Psoas muscle (tissue), 8 donors: ENCODE data around the gene GOLT1B. TPM values are rescaled to one million over a fixed set of nuclear protein-coding genes. Genes with fewer than 3 reads are reported as not detected.

ENCODE experiments used
- ATAC-seq, 4 donors: fragments of 200-7000 bp; cut with Tn5 transposase; one replicate each; pipeline ENCODE4 v1.9.1; 2020; ENCODE audit warnings: moderate library complexity in 3 of 4, mild to moderate bottlenecking in 2 of 4
- DNase-seq, 2 donors: peaks; one replicate each; pipeline ENCODE4 v3.0.0-alpha.2; 2020
- H3K27ac ChIP-seq: fragments of 200-600 bp; one replicate; pipeline ENCODE4 v1.8.0; 2022
- H3K27me3 ChIP-seq, 3 donors: fragments of 200-600 bp in 1 of 3; one replicate each; pipeline versions ENCODE4 v1.6.1 to v1.8.0; 2013 to 2022; ENCODE audit warnings: low read length in 2 of 3, mild to moderate bottlenecking in 2 of 3, moderate library complexity in 1 of 3; ENCODE audit not compliant: insufficient read depth in 3 of 3
- H3K36me3 ChIP-seq, 2 donors: fragments of 200-600 bp in 1 of 2; one replicate each; pipeline versions ENCODE4 v1.6.1 to v1.8.0; 2013 to 2022; ENCODE audit warnings: low read depth in 1 of 2, mild to moderate bottlenecking in 1 of 2, moderate library complexity in 1 of 2; ENCODE audit not compliant: insufficient read depth in 1 of 2
- H3K4me1 ChIP-seq: fragments of 200-600 bp; one replicate; pipeline ENCODE4 v1.8.0; 2022
- H3K4me3 ChIP-seq: fragments of 200-600 bp; one replicate; pipeline ENCODE4 v1.8.0; 2022; ENCODE audit warnings: mild to moderate bottlenecking
- H3K9me3 ChIP-seq: fragments of 200-600 bp; one replicate; pipeline ENCODE4 v1.8.0; 2022
- CTCF ChIP-seq: fragments of 200-600 bp; IDR thresholded peaks from one replicate; pipeline ENCODE4 v1.8.0; 2022; ENCODE audit warnings: antibody characterized with exemption
- WGBS, 3 donors: extraction: QIAGEN DNeasy Blood & Tissue Kit; methylation state at CpG; one replicate each; pipeline versions ENCODE4 v1.1.6 to v1.1.7; 2013; 5-methylcytosine and 5-hydroxymethylcytosine counted together
- intact Hi-C, 2 donors: fragments of 100-400 bp; cut with DNase I; formaldehyde crosslinking; loops; one replicate each; pipeline versions ENCODE4 v1.11.0 to v1.14.2; 2022
- polyA plus RNA-seq, 3 donors: library from polyadenylated mRNA; stranded (reverse); fragments of 200-250 nt; gene quantifications; one replicate each; pipeline ENCODE4 v1.2.3, GENCODE V29; 2013
- total RNA-seq, 4 donors: library from RNA; stranded (reverse); fragmentation: NEBNext Ultra II Directional in 2 of 4; extraction: Animal tissue kit (Norgen Biotek cat#: 25700) in 2 of 4; gene quantifications; one replicate each; pipeline versions ENCODE4 v1.2.1 to v1.2.4, GENCODE V29; 2021 to 2023
- donor health status: healthy with polysubstance abuse.
- donor health status: DM: no; HTN: no; CAD: no; lungs with moderate emphysema.
- donor health status: Bipolar disorder and iron deficiency.
- donor health status: healthy.
- donor health status: DM: yes; HTN: yes; CAD: no.
- donor health status: DM: no; HTN: no; CAD: no.
- donor health status: DM: no; HTN: no; CAD: no.
- donor health status: DM: yes; HTN: yes; CAD: no.

GOLT1B gene
- total and polyA plus RNA-seq, 7 donors, result 14.0 to 62.2 (median 20.3) TPM

DNA sequence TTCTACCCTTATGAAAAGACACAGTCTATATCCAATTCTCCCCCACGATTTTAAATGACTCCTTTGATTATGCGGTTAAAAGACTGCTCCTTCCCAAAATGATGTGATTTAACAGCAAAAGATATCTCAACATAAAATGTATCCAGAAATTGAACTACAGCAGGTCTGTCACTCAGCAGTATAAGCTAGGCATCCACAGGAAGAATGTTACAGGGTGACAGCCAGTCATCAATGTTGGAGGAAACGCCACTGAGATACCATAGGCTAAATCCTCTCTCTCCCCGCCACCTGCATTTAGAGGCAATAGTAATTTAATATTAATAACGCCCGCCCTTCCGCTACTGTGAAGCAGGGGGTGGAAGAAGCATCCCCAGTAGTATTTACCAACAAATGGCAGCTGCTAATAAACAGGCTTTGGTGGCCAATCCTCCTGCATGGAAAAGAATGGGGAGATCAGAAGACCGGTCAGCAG is 767 bp upstream of the GOLT1B start:
- Histone ChIP-seq H3K27ac (peak overlapping the region; percentile 89), H3K36me3 (peaks cover 5 to 33% of the 10 kb centered on the region in 2 donors), H3K4me3 (peak overlapping the region; percentile 95), H3K27me3 (no peaks in the 10 kb centered on the region), H3K9me3 (no peaks in the 10 kb centered on the region), H3K4me1 (peaks cover 39% of the 10 kb centered on the region)
- TF ChIP-seq CTCF, result no peak
- 4 to 6% (median 5%) methylated on average over 8 of the region's 8 CpGs for WGBS, 3 donors
- no peak for ATAC-seq
- no peak for DNase-seq
- intact Hi-C loops, result loop anchor here (5.0 to 10.0 kb wide), 2 partner anchors 156 to 174 kb away; partner anchors contain the start of gene LDHB (in 1 of the 2)

DNA sequence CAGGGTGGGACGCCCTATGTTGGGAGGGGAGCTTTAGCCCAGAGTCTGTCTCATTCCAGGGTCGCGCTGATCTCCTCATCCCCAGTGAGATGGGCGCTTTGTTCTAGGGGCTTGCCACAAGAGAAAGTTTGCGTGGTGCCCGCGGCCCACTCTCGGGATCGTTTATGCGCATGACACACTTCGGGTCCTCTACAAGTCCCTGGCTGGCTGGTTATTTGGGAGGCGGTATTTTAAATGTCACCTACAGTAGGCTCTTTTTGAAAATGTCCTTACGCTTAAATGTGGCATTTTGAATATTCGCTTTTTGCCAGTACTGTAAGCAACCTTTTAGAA is 541 bp downstream of the GOLT1B start:
- WGBS, 3 donors, result 0% methylated on average over 14 of the region's 14 CpGs
- intact Hi-C loops, result loop anchor here (5.0 to 10.0 kb wide), 2 partner anchors 155 to 173 kb away; partner anchors contain the start of gene LDHB (in 1 of the 2)
- peaks cover 40% of the 10 kb centered on the region for H3K4me1 ChIP-seq
- H3K36me3 ChIP-seq, result peaks cover 0 to 22% of the 10 kb centered on the region in 2 donors
- no peak for DNase-seq
- no peaks in the 10 kb centered on the region for H3K27me3 ChIP-seq
- H3K9me3 ChIP-seq, result no peaks in the 10 kb centered on the region
- no peak for TF ChIP-seq CTCF
- peak; percentile 2 to 41 (median 18) for ATAC-seq
- H3K27ac ChIP-seq, result peak overlapping the region; percentile 89
- H3K4me3 ChIP-seq, result peak overlapping the region; percentile 95

DNA sequence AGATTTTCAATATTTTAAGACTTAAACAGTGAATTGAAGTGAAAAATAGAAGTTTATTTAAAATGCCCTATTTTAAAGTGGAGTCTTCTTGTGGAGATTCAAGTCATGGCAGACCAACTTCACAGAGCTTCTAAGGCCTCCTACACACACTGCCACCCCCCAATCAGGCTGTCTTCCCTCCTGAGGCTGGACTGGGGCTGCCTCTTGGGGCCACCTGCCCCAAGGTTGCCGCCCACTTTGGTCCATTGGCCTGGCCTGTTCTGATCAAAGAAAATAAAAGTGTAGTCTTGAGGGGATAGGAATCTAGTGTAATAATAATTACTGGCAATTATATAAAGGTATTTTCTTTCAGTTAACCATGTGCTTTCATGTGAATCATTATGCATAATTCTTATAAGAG is 1.3 kb downstream of the GOLT1B start:
- 75 to 92% (median 91%) methylated on average over 1 of the region's 1 CpG for WGBS, 3 donors
- Histone ChIP-seq H3K36me3 (peaks cover under 1 to 21% of the 10 kb centered on the region in 2 donors), H3K27me3 (no peaks in the 10 kb centered on the region), H3K4me3 (peak overlapping the region; percentile 95), H3K4me1 (peaks cover 40% of the 10 kb centered on the region), H3K9me3 (no peaks in the 10 kb centered on the region), H3K27ac (no peak overlapping the region)
- ATAC-seq (no peak), DNase-seq (no peak)
- no peak for TF ChIP-seq CTCF
- intact Hi-C loops, result loop anchor here (5.0 to 10.0 kb wide), 2 partner anchors 154 to 172 kb away; partner anchors contain the start of gene LDHB (in 1 of the 2)

DNA sequence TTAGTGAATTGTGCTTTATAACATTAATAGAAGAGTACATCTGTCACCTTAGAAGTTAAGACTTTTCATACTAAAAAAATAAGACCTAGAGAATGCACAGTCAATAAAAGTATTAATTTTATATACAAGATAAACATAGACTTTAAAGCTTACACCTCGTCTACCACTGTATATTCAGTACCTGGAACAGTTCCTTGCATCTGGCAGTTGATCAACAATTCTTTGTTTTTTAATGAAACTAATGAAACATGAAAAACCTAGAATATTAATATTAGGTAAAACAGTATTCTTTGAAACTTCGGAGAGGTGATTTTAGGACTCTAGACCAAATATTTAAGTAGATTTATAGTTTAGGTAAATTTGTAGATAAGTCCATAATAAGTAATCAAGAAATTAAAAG is 4.3 kb downstream of the GOLT1B start:
- TF ChIP-seq CTCF, result no peak
- WGBS, 3 donors, result 36 to 59% (median 41%) methylated on average over 2 of the region's 2 CpGs
- no peak overlapping the region for H3K27ac ChIP-seq
- H3K36me3 ChIP-seq, result peaks cover 5 to 34% of the 10 kb centered on the region in 2 donors
- H3K4me1 ChIP-seq, result peaks cover 33% of the 10 kb centered on the region
- H3K9me3 ChIP-seq, result no peaks in the 10 kb centered on the region
- ATAC-seq (no peak), DNase-seq (no peak)
- no peak overlapping the region for H3K4me3 ChIP-seq
- H3K27me3 ChIP-seq, result no peaks in the 10 kb centered on the region
- intact Hi-C loops, result loop anchor here in 1 of 2 donors (10.0 kb wide), 1 partner anchor 169 kb away; no protein-coding TSS in a partner anchor

DNA sequence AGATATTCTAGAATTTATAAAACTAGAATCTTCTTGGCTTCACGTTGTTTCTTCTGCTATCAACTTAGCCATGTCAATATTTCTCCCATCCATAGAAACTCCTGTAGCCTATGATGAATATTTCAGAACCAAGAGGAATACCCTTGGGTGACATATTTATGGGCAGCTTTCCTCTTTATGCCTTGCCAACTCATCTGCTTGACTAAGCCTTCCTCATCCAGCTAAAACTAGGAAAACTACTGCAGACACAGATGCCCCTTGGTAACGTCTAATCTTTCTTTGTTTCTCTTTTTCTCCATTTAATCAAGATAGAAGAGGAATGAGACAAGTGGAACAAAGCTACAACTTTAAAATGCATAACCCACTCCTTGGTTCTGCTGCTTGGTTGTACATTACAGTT is 6.3 kb downstream of the GOLT1B start:
- intact Hi-C loops, result loop anchor here in 1 of 2 donors (10.0 kb wide), 1 partner anchor 167 kb away; no protein-coding TSS in a partner anchor
- WGBS, 3 donors, result 62 to 77% (median 64%) methylated on average over 2 of the region's 2 CpGs
- peaks cover 5 to 53% of the 10 kb centered on the region in 2 donors for H3K36me3 ChIP-seq
- H3K4me1 ChIP-seq, result peaks cover 27% of the 10 kb centered on the region
- no peaks in the 10 kb centered on the region for H3K9me3 ChIP-seq
- H3K27ac ChIP-seq, result no peak overlapping the region
- TF ChIP-seq CTCF, result no peak
- DNase-seq (no peak), ATAC-seq (no peak)
- H3K27me3 ChIP-seq, result no peaks in the 10 kb centered on the region
- H3K4me3 ChIP-seq, result no peak overlapping the region
